ENCODE measurements around the gene ODAD4.

Gene ODAD4

GRCh38 chr17:41976142-41976768, 45.8 kb downstream of the ODAD4 start:
- POLR2A ChIA-PET (ENCODE audit: low non-redundant PET), result interaction anchor here (0.8 kb wide), 1 partner anchor 9 kb away, joined by 3 read pairs; no protein-coding TSS in a partner anchor

GRCh38 chr17:41977991-41978390, 47.6 kb downstream of the ODAD4 start:
- ChIA-PET POLR2A (ENCODE audit: low non-redundant PET) (no interaction called here), CTCF (no interaction called here)
- no peak for TF ChIP-seq CTCF (conservative IDR thresholded peaks at IDR 0.05; ENCODE audit: low read depth)
- peak overlapping the region; percentile 49 for H3K27ac ChIP-seq
- no peak for DNase-seq (ENCODE audit: low spot score)

More at GRCh38 chr17:41976142-41976768, 45.8 kb downstream of the ODAD4 start:
- CTCF ChIA-PET, result interaction anchor here (0.6 kb wide), 2 partner anchors 720 to 1349 kb away, joined by 6 read pairs; no protein-coding TSS in a partner anchor
- no peak for DNase-seq (ENCODE audit: low spot score)
- TF ChIP-seq CTCF (conservative IDR thresholded peaks at IDR 0.05; ENCODE audit: low read depth), result no peak
- H3K27ac ChIP-seq, result peak overlapping the region; percentile 56

GRCh38 chr17:41982026-41982760, 51.8 kb downstream of the ODAD4 start:
- no peak for DNase-seq (ENCODE audit: low spot score)
- no peak for TF ChIP-seq CTCF (conservative IDR thresholded peaks at IDR 0.05; ENCODE audit: low read depth)
- ChIA-PET CTCF (interaction anchor here (0.5 to 1.1 kb wide), 3 partner anchors 19 to 178 kb away, joined by 4 to 5 read pairs (median 4); no protein-coding TSS in a partner anchor), POLR2A (ENCODE audit: low non-redundant PET) (interaction anchor here (0.6 kb wide), 1 partner anchor 16 kb away, joined by 4 read pairs; no protein-coding TSS in a partner anchor)
- H3K27ac ChIP-seq, result no peak overlapping the region; the same call in 1 of the 2 replicates

GRCh38 chr17:41984454-41984853, 54.0 kb downstream of the ODAD4 start:
- DNase-seq (ENCODE audit: low spot score), result no peak
- no peak for TF ChIP-seq CTCF (conservative IDR thresholded peaks at IDR 0.05; ENCODE audit: low read depth)
- no peak overlapping the region for H3K27ac ChIP-seq
- ChIA-PET POLR2A (ENCODE audit: low non-redundant PET) (no interaction called here), CTCF (interaction anchor here (0.8 kb wide), 1 partner anchor 21 kb away, joined by 5 read pairs; no protein-coding TSS in a partner anchor)

GRCh38 chr17:41985919-41986318, 55.5 kb downstream of the ODAD4 start:
- ChIA-PET CTCF (interaction anchor here (0.6 to 0.9 kb wide), 3 partner anchors 9 to 290 kb away, joined by 3 to 4 read pairs (median 3); partner anchors contain the start of gene NKIRAS2), POLR2A (ENCODE audit: low non-redundant PET) (interaction anchor here (0.6 kb wide), 1 partner anchor 613 kb away, joined by 3 read pairs; no protein-coding TSS in a partner anchor)
- no peak for TF ChIP-seq CTCF (conservative IDR thresholded peaks at IDR 0.05; ENCODE audit: low read depth)
- H3K27ac ChIP-seq, result no peak overlapping the region
- DNase-seq (ENCODE audit: low spot score), result no peak

- ChIA-PET POLR2A (ENCODE audit: low non-redundant PET) (interaction anchor here (0.5 kb wide), 1 partner anchor 23 kb away, joined by 4 read pairs; no protein-coding TSS in a partner anchor), CTCF (interaction anchor here (0.7 kb wide), 1 partner anchor 38 kb away, joined by 4 read pairs; no protein-coding TSS in a partner anchor)
- no peak for DNase-seq (ENCODE audit: low spot score)
- H3K27ac ChIP-seq, result no peak overlapping the region
- no peak for TF ChIP-seq CTCF (conservative IDR thresholded peaks at IDR 0.05; ENCODE audit: low read depth)
Measured at GRCh38 chr17:41986634-41987033, 56.2 kb downstream of the ODAD4 start.
